ENCODE results near the gene ROR1. TPM values are rescaled to one million over a fixed set of nuclear protein-coding genes. Genes with fewer than 3 reads are reported as not detected.
A peak's percentile ranks its signal among the peaks of the same experiment; 100 is the strongest.

ROR1 gene
- total RNA-seq, 1 donor = 52.5 TPM

DNA sequence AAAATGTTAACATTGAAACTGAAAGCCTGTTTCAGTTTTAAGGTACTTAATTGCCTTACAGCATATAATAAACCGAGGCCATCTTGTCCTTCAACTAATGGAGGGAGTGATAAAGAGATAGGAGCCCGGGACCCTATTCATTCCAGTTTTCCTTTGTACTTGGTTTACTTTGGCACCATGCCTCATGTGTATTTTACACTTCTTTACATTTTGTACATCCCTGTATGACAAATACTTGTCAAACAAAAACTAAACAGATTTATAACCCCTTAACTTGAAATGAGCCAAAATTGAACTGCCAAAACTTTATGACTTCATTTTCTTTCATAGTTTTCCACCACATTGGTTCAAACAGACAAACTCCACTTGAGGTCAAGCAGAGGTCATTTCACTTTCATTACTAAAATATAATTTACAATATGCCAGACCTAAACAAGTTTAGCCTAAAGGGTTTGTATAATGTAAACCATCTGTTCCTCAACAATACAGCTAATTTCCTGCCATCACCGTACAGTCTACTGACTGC is 398.7 kb downstream of the ROR1 start:
- Histone ChIP-seq H3K4me3 (ENCODE audit: insufficient read depth, low read length) (no peak overlapping the region), H3K9me3 (ENCODE audit: low read depth, low read length) (no peaks in the 10 kb centered on the region), H3K27me3 (ENCODE audit: insufficient read depth, low read length) (no peaks in the 10 kb centered on the region), H3K79me2 (ENCODE audit: insufficient read depth, low read length) (no peaks in the 10 kb centered on the region), H3K36me3 (ENCODE audit: insufficient read depth, low read length) (peaks cover 3% of the 10 kb centered on the region), H3K27ac (ENCODE audit: low read depth, low read length) (peak overlapping the region; percentile 85), H3K4me2 (ENCODE audit: insufficient read depth, low read length) (peak overlapping the region; percentile 43), H2AFZ (ENCODE audit: low read length) (no peak overlapping the region), H4K20me1 (ENCODE audit: insufficient read depth, low read length) (no peaks in the 10 kb centered on the region), H3K4me1 (ENCODE audit: insufficient read depth, low read length) (peaks cover 32% of the 10 kb centered on the region)
- no peak for DNase-seq (ENCODE audit: insufficient read length, low spot score, missing footprints)
- TF ChIP-seq CTCF (IDR thresholded peaks at IDR 0.05; ENCODE audit: extremely low read depth, low read depth, low read length) = no peak

- H3K79me2 ChIP-seq (ENCODE audit: insufficient read depth, low read length) = no peaks in the 10 kb centered on the region
- H3K9me3 ChIP-seq (ENCODE audit: low read depth, low read length) = no peaks in the 10 kb centered on the region
- H3K4me2 ChIP-seq (ENCODE audit: insufficient read depth, low read length) = peak overlapping the region; percentile 15
- no peak for DNase-seq (ENCODE audit: insufficient read length, low spot score, missing footprints)
- no peak for TF ChIP-seq CTCF (IDR thresholded peaks at IDR 0.05; ENCODE audit: extremely low read depth, low read depth, low read length)
- H3K36me3 ChIP-seq (ENCODE audit: insufficient read depth, low read length) = peaks cover 12% of the 10 kb centered on the region
- no peak overlapping the region for H3K4me3 ChIP-seq (ENCODE audit: insufficient read depth, low read length)
- H2AFZ ChIP-seq (ENCODE audit: low read length) = no peak overlapping the region
- H3K27ac ChIP-seq (ENCODE audit: low read depth, low read length) = peak overlapping the region; percentile 85
- H4K20me1 ChIP-seq (ENCODE audit: insufficient read depth, low read length) = no peaks in the 10 kb centered on the region
- no peaks in the 10 kb centered on the region for H3K27me3 ChIP-seq (ENCODE audit: insufficient read depth, low read length)
- peaks cover 25% of the 10 kb centered on the region for H3K4me1 ChIP-seq (ENCODE audit: insufficient read depth, low read length)
Observed at GRCh38 chr1:64173336-64173940, 399.6 kb downstream of the ROR1 start.

DNA sequence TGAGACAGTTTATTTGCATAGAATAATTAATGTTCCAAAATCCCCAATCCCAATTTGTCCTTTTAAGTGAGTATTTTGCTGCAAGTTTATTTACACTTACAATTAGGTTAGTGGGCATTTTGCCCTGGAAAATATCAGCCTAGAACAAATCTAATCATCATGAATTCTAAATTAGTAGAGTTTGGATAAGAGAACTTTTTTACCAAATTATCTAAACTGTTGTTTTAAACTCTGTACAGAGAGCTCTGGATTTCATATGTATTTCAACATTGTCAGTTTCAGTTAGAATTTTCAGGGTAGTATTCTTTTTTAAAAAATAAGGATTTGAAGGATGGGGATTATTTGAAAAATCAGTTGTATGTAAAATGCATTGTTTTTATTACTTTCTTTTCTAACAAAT is 401.8 kb downstream of the ROR1 start:
- no peaks in the 10 kb centered on the region for H3K79me2 ChIP-seq (ENCODE audit: insufficient read depth, low read length)
- no peak overlapping the region for H3K4me2 ChIP-seq (ENCODE audit: insufficient read depth, low read length)
- no peaks in the 10 kb centered on the region for H4K20me1 ChIP-seq (ENCODE audit: insufficient read depth, low read length)
- no peak for DNase-seq (ENCODE audit: insufficient read length, low spot score, missing footprints)
- H3K27ac ChIP-seq (ENCODE audit: low read depth, low read length) = no peak overlapping the region
- no peak overlapping the region for H2AFZ ChIP-seq (ENCODE audit: low read length)
- peaks cover 25% of the 10 kb centered on the region for H3K4me1 ChIP-seq (ENCODE audit: insufficient read depth, low read length)
- H3K4me3 ChIP-seq (ENCODE audit: insufficient read depth, low read length) = no peak overlapping the region
- no peaks in the 10 kb centered on the region for H3K27me3 ChIP-seq (ENCODE audit: insufficient read depth, low read length)
- H3K36me3 ChIP-seq (ENCODE audit: insufficient read depth, low read length) = peaks cover 22% of the 10 kb centered on the region
- no peak for TF ChIP-seq CTCF (IDR thresholded peaks at IDR 0.05; ENCODE audit: extremely low read depth, low read depth, low read length)
- no peaks in the 10 kb centered on the region for H3K9me3 ChIP-seq (ENCODE audit: low read depth, low read length)

DNA sequence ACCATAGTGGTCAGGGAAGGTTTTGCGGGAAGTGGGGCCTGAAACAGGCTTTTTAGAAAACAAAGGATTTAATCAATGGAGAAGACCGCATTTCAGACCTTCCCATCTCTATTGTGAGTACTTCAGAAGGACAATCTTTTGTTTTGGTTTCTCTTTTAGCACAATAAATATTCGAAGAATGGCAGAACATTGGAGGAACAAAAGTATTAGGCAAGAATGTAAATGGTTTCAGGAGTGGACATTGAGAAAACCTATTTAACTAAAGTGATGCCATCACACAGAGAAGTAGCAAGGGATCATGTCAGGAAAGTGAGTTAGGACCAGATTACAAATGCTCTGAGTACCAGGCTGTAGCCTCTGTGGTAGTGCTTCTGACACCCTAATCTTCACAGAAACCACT is 402.8 kb downstream of the ROR1 start:
- Histone ChIP-seq H4K20me1 (ENCODE audit: insufficient read depth, low read length) (no peaks in the 10 kb centered on the region), H2AFZ (ENCODE audit: low read length) (no peak overlapping the region), H3K36me3 (ENCODE audit: insufficient read depth, low read length) (peaks cover 22% of the 10 kb centered on the region), H3K79me2 (ENCODE audit: insufficient read depth, low read length) (no peaks in the 10 kb centered on the region), H3K4me3 (ENCODE audit: insufficient read depth, low read length) (no peak overlapping the region), H3K9me3 (ENCODE audit: low read depth, low read length) (no peaks in the 10 kb centered on the region), H3K4me1 (ENCODE audit: insufficient read depth, low read length) (peaks cover 17% of the 10 kb centered on the region), H3K27me3 (ENCODE audit: insufficient read depth, low read length) (no peaks in the 10 kb centered on the region), H3K4me2 (ENCODE audit: insufficient read depth, low read length) (no peak overlapping the region), H3K27ac (ENCODE audit: low read depth, low read length) (no peak overlapping the region)
- no peak for DNase-seq (ENCODE audit: insufficient read length, low spot score, missing footprints)
- TF ChIP-seq CTCF (IDR thresholded peaks at IDR 0.05; ENCODE audit: extremely low read depth, low read depth, low read length) = no peak

Measured in osteoblast (primary cell).